DND-41 (cell line): ENCODE data around the gene CAPN14.
A peak's percentile ranks its signal among the peaks of the same experiment; 100 is the strongest.

Experiments
- ATAC-seq: fragments of 200-7000 bp; cut with Tn5 transposase; 3 replicates; pipeline ENCODE4 v1.9.1; 2021; ENCODE audit warnings: low read depth; ENCODE audit not compliant: insufficient read depth
- DNase-seq: peaks from one replicate; pipeline ENCODE4 v3.0.0-alpha.2; 2020
- H2AFZ ChIP-seq: 2 replicates; pipeline ENCODE4 v1.6.0; 2012; ENCODE audit warnings: low read depth, low read length
- H3K27ac ChIP-seq: 2 replicates; pipeline ENCODE4 v1.5.1; 2012; ENCODE audit warnings: low read length, inconsistent platforms
- H3K27me3 ChIP-seq: fragments of 200-600 bp; sonication (generic); 2 replicates; pipeline ENCODE4 v1.6.0; 2012; ENCODE audit warnings: low read length, mild to moderate bottlenecking, inconsistent platforms; ENCODE audit not compliant: insufficient read depth, poor library complexity
- H3K36me3 ChIP-seq: 2 replicates; pipeline ENCODE4 v1.5.1; 2012; ENCODE audit warnings: low read length, inconsistent platforms; ENCODE audit not compliant: insufficient read depth
- H3K4me1 ChIP-seq: 2 replicates; pipeline ENCODE4 v1.5.1; 2012; ENCODE audit warnings: mild to moderate bottlenecking, low read length; ENCODE audit not compliant: insufficient read depth
- H3K4me2 ChIP-seq: 2 replicates; pipeline ENCODE4 v1.6.0; 2012; ENCODE audit warnings: mild to moderate bottlenecking, moderate library complexity, low read length, inconsistent platforms; ENCODE audit not compliant: insufficient read depth
- H3K4me3 ChIP-seq, 2 experiments: fragments of 200-600 bp in 1 of 2; shearing (Covaris generic) in 1 of 2; 2 replicates each; pipeline ENCODE4 v1.5.1; 2012 to 2016; ENCODE audit warnings: inconsistent platforms in 2 of 2, low read length in 2 of 2, mild to moderate bottlenecking in 2 of 2, low read depth in 1 of 2, moderate library complexity in 1 of 2
- H3K79me2 ChIP-seq: 2 replicates; pipeline ENCODE4 v1.6.0; 2012; ENCODE audit warnings: low read length, inconsistent platforms; ENCODE audit not compliant: insufficient read depth
- H3K9ac ChIP-seq: 2 replicates; pipeline ENCODE4 v1.6.0; 2012; ENCODE audit warnings: low read depth, mild to moderate bottlenecking, inconsistent platforms, low read length, moderate library complexity
- H3K9me3 ChIP-seq: 2 replicates; pipeline ENCODE4 v1.5.1; 2012; ENCODE audit warnings: low read length, moderate library complexity, mild to moderate bottlenecking, inconsistent platforms; ENCODE audit not compliant: insufficient read depth, severe bottlenecking
- H4K20me1 ChIP-seq: 2 replicates; pipeline ENCODE4 v1.6.0; 2012; ENCODE audit warnings: low read length; ENCODE audit not compliant: insufficient read depth
- CTCF ChIP-seq: IDR thresholded peaks from 2 replicates; pipeline ENCODE4 v1.5.1; 2012; ENCODE audit warnings: borderline replicate concordance, low read length, moderate library complexity, mild to moderate bottlenecking; ENCODE audit not compliant: poor library complexity, severe bottlenecking; ENCODE audit errors: extremely low read depth
- EZH2 ChIP-seq: IDR thresholded peaks from 3 replicates; pipeline ENCODE4 v1.6.1; 2012; ENCODE audit warnings: borderline replicate concordance, low read depth, mild to moderate bottlenecking, moderate library complexity, low read length, inconsistent platforms; ENCODE audit not compliant: severe bottlenecking

The CAPN14 gene

GRCh38 chr2:31233741-31234682 lies 16.7 kb upstream of the CAPN14 start, which contains the start of gene EHD3:
Gene EHD3 (plus strand): TSS chr2:31234152. CDS start chr2:31234622, 470 bp downstream.
- peak within 1 kb of the TSS; percentile 18 to 65; a peak in 3 of 4 replicates for H3K4me3 ChIP-seq
- TF ChIP-seq EZH2, result no peak
- peak; percentile 49 for TF ChIP-seq CTCF
- peak; percentile 86 for DNase-seq
- peak; percentile 100 for ATAC-seq
- H3K79me2 ChIP-seq, result no peaks in the 10 kb centered on the region
- peak within 1 kb of the TSS; percentile 53 for H3K9ac ChIP-seq
- H2AFZ ChIP-seq, result peak within 1 kb of the TSS; percentile 93
- H3K9me3 ChIP-seq, result no peaks in the 10 kb centered on the region
- H3K4me1 ChIP-seq, result peaks cover 26% of the 10 kb centered on the region
- no peaks in the 10 kb centered on the region for H4K20me1 ChIP-seq
- H3K4me2 ChIP-seq, result peak within 1 kb of the TSS; percentile 81
- H3K36me3 ChIP-seq, result no peaks in the 10 kb centered on the region
- H3K27ac ChIP-seq, result peak within 1 kb of the TSS; percentile 57
- H3K27me3 ChIP-seq, result no peaks in the 10 kb centered on the region

- Histone ChIP-seq H3K4me1 (peaks cover 26% of the 10 kb centered on the region), H3K4me3 (peak overlapping the region; percentile 18 to 65; a peak in 3 of 4 replicates), H3K9me3 (no peaks in the 10 kb centered on the region), H3K27me3 (no peaks in the 10 kb centered on the region), H3K9ac (peak overlapping the region; percentile 53), H3K4me2 (peak overlapping the region; percentile 81), H3K79me2 (no peaks in the 10 kb centered on the region), H3K27ac (peak overlapping the region; percentile 57), H4K20me1 (no peaks in the 10 kb centered on the region), H2AFZ (peak overlapping the region; percentile 93), H3K36me3 (no peaks in the 10 kb centered on the region)
- no peak for ATAC-seq
- TF ChIP-seq CTCF (no peak), EZH2 (no peak)
- no peak for DNase-seq
Measured at GRCh38 chr2:31233231-31233630, 15.9 kb upstream of the CAPN14 start.

GRCh38 chr2:31232586-31232985 lies 15.3 kb upstream of the CAPN14 start:
- ATAC-seq (no peak), DNase-seq (no peak)
- peak overlapping the region; percentile 81 for H3K4me2 ChIP-seq
- no peak overlapping the region for H3K27ac ChIP-seq
- no peaks in the 10 kb centered on the region for H4K20me1 ChIP-seq
- H3K36me3 ChIP-seq, result no peaks in the 10 kb centered on the region
- H3K9me3 ChIP-seq, result no peaks in the 10 kb centered on the region
- no peak overlapping the region for H3K9ac ChIP-seq
- peaks cover 26% of the 10 kb centered on the region for H3K4me1 ChIP-seq
- peak overlapping the region; percentile 93; the same call in 1 of the 2 replicates for H2AFZ ChIP-seq
- no peaks in the 10 kb centered on the region for H3K27me3 ChIP-seq
- H3K79me2 ChIP-seq, result no peaks in the 10 kb centered on the region
- no peak for TF ChIP-seq CTCF
- H3K4me3 ChIP-seq, result peak overlapping the region in 1 of 2 experiments; percentile 65; a peak in 1 of 4 replicates
